Kidney tubule cell (primary cell): ENCODE results near the gene SLC25A33.

ENCODE experiments used
- DNase-seq: peaks from one replicate; pipeline ENCODE4 v3.0.0-alpha.2; 2018; ENCODE audit warnings: low spot score

Gene SLC25A33

GRCh38 chr1:9601942-9602793 lies 62.9 kb downstream of the SLC25A33 start:
- DNase-seq = no peak

GRCh38 chr1:9602794-9603167 lies 63.5 kb downstream of the SLC25A33 start:
- no peak for DNase-seq

- no peak for DNase-seq
Observed at GRCh38 chr1:9603307-9603706, 64.0 kb downstream of the SLC25A33 start.

- DNase-seq = no peak
Observed at GRCh38 chr1:9603766-9604753, 64.8 kb downstream of the SLC25A33 start.

DNA sequence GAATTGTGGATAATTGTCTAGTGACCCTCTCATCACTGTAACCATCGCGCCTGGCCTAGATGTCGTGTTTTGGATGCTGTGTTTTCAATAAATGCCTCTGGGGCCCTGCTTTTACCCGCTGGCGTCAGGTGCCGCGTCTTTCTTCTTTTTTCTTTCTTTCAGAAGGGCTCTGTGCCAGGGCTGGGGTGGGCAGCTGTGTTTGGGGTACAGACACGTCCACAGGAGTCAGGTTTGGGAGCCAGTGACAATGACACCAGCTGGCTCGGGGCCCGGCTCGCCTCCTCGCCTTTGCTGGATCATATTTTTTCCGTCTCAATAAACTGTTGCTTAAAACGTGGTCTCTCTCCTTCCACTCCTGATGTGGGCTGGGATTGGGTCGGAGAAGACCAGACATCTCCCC lies 65.6 kb downstream of the SLC25A33 start:
- no peak for DNase-seq

GRCh38 chr1:9605946-9606455 lies 66.7 kb downstream of the SLC25A33 start:
- no peak for DNase-seq

- no peak for DNase-seq
Observed at GRCh38 chr1:9606458-9606857, 67.2 kb downstream of the SLC25A33 start.

- no peak for DNase-seq
Observed at GRCh38 chr1:9606948-9607347, 67.7 kb downstream of the SLC25A33 start.

GRCh38 chr1:9607352-9607751 lies 68.1 kb downstream of the SLC25A33 start:
- DNase-seq = no peak

DNA sequence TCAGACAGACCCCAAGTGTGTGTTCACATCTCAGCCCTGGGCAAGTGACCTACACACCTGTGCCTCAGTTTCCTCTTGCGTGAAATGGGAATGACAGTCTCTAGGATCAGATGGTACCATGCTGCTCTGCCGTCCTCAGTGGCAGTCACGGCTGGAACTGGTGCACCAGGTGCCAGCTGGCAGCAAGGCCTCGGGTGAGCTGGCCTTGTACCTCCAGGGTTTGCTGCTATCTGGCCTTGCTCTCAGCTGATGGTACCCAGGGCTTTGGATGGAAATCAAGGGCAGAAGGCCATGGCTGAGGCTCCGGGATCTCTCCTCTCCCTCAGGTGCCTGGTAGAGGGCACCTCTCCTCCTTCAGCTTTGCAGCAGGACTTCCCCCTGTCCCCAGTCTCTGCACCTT lies 70.7 kb downstream of the SLC25A33 start:
- no peak for DNase-seq

GRCh38 chr1:9610548-9610947 lies 71.3 kb downstream of the SLC25A33 start:
- DNase-seq = no peak

- no peak for DNase-seq
Observed at GRCh38 chr1:9611716-9612115, 72.5 kb downstream of the SLC25A33 start.

DNA sequence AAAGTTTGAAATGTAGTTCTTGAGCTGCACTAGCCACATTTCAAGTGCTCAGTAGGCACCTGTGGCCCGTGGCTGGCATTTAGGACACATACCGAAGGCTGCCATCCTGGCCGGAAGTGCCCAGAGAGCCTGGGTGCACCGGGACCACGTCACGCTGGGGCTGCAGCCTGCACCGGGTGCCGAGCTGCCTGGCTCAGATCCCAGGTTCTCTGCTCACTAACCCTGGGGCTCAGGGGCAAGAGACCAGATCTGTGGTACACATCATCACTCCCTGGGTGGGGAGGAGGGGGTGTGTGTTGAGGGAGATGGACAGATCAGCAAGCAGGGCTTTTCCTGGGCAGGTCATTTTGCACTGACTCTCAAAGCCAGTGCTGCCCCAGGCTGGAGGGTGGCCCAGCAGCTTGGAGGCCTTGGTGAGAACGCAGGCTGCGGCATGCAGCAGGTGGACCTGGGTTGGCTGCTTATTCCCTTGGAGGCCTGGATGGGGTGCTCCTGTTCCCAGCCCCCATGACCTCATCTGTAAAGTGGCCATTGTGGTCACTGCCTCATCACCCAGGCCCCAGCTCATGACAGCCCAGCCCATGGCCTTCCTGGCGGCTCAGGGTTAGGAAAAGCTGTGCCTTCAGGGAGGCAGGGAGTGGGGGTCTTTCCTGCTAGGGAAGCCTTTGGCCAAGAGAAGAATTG lies 73.0 kb downstream of the SLC25A33 start:
- no peak for DNase-seq

GRCh38 chr1:9612871-9613624 lies 73.8 kb downstream of the SLC25A33 start:
- DNase-seq = no peak

GRCh38 chr1:9613625-9614299 lies 74.5 kb downstream of the SLC25A33 start:
- DNase-seq = no peak

GRCh38 chr1:9615316-9616063 lies 76.2 kb downstream of the SLC25A33 start:
- peak; percentile 46 for DNase-seq

GRCh38 chr1:9618909-9619679 lies 79.8 kb downstream of the SLC25A33 start:
- no peak for DNase-seq

- peak; percentile 20 for DNase-seq
Observed at GRCh38 chr1:9621032-9621431, 81.8 kb downstream of the SLC25A33 start.

DNA sequence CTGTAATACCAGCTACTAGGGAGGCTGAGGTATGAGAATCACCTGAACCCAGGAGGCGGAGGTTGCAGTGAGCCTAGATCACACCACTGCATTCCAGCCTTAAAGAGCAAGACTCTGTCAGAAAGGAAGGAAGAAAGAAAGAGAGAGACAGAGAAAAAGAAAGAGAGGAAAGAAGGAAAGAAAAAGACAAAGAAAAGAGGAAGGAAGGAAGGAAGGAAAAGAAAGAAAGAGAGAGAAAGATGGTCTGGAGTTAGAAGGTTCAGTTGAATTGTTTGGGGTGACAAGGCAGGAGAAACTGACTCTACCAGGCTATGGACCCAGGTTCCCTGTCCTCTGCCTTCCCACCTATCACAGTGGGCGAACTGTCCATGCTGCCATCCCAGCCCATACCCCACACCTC lies 84.8 kb downstream of the SLC25A33 start:
- DNase-seq = no peak
